OCI-LY3 (cell line): ENCODE data around the gene SUSD1.
"Not testable (repeated sequence)": the region's sequence is repeated elsewhere in the genome, so short reads cannot be mapped to it uniquely, and the experiment has no call there.

ENCODE experiments used
- H2AFZ ChIP-seq: fragments of 200-600, 300-600 bp; shearing (Covaris generic); 2 replicates; pipeline ENCODE4 v1.6.0; 2014; ENCODE audit warnings: antibody characterized with exemption, low read depth, low read length
- H3K27ac ChIP-seq: fragments of 200-600, 300-600 bp; sonication (generic); 2 replicates; pipeline ENCODE4 v1.5.1; 2014; ENCODE audit warnings: mild to moderate bottlenecking, low read length, moderate library complexity, mixed read lengths
- H3K27me3 ChIP-seq: fragments of 200-600, 300-600 bp; sonication (generic); 2 replicates; pipeline ENCODE4 v1.6.1; 2014; ENCODE audit warnings: low read depth, low read length, mixed read lengths
- H3K36me3 ChIP-seq: fragments of 200-600, 300-600 bp; sonication (generic); replicated peaks from 2 replicates; pipeline ENCODE3; 2014; ENCODE audit warnings: low read depth, low read length, mixed read lengths
- H3K4me1 ChIP-seq: fragments of 300-600, 200-600 bp; sonication (generic); 2 replicates; pipeline ENCODE4 v1.6.1; 2014; ENCODE audit warnings: low read length, mixed read lengths
- H3K4me2 ChIP-seq: fragments of 200-600, 300-600 bp; sonication (generic); 2 replicates; pipeline ENCODE4 v1.6.1; 2014; ENCODE audit warnings: low read length, mixed read lengths
- H3K4me3 ChIP-seq: fragments of 300-600, 200-600 bp; sonication (generic); 2 replicates; pipeline ENCODE4 v1.5.1; 2014; ENCODE audit warnings: antibody characterized with exemption, mild to moderate bottlenecking, low read length, moderate library complexity
- H3K79me2 ChIP-seq: fragments of 300-600, 200-600 bp; shearing (Covaris generic); 2 replicates; pipeline ENCODE4 v1.6.1; 2014; ENCODE audit warnings: mild to moderate bottlenecking, low read length, mixed read lengths
- H3K9ac ChIP-seq: fragments of 300-600, 200-600 bp; shearing (Covaris generic); 2 replicates; pipeline ENCODE4 v1.6.0; 2014; ENCODE audit warnings: mild to moderate bottlenecking, low read length, moderate library complexity
- H3K9me3 ChIP-seq: fragments of 200-600, 300-600 bp; shearing (Covaris generic); 2 replicates; pipeline ENCODE4 v1.6.1; 2014; ENCODE audit warnings: low read length, mixed read lengths; ENCODE audit not compliant: insufficient read depth
- H4K20me1 ChIP-seq: fragments of 200-600, 300-600 bp; sonication (generic); 2 replicates; pipeline ENCODE4 v1.6.1; 2016; ENCODE audit warnings: low read length, mixed read lengths; ENCODE audit not compliant: insufficient read depth
- CTCF ChIP-seq: fragments of 200-600, 300-600 bp; sonication (generic); IDR thresholded peaks from 2 replicates; pipeline ENCODE4 v1.5.1; 2014; ENCODE audit warnings: antibody characterized with exemption, low read length, low read depth
- EZH2phosphoT487 ChIP-seq: fragments of 200-600 bp; shearing (Covaris generic); IDR thresholded peaks from 2 replicates; pipeline ENCODE4 v1.6.1; 2018; ENCODE audit warnings: antibody characterized with exemption, mixed run types, low read depth

The SUSD1 gene

GRCh38 chr9:112076814-112077213 lies 98.3 kb downstream of the SUSD1 start:
- H3K4me2 ChIP-seq, result peak overlapping the region; percentile 94
- TF ChIP-seq CTCF (no peak), EZH2phosphoT487 (no peak)
- H2AFZ ChIP-seq, result peak overlapping the region; percentile 37; the same call in 1 of the 2 replicates
- H3K27ac ChIP-seq, result peak overlapping the region; percentile 13; the same call in 1 of the 2 replicates
- H3K9ac ChIP-seq, result peak overlapping the region; percentile 60; the same call in 1 of the 2 replicates
- no peaks in the 10 kb centered on the region for H3K27me3 ChIP-seq
- no peaks in the 10 kb centered on the region for H3K79me2 ChIP-seq
- peak overlapping the region; percentile 68 for H3K4me3 ChIP-seq
- H4K20me1 ChIP-seq, result no peaks in the 10 kb centered on the region
- peaks cover 75% of the 10 kb centered on the region for H3K4me1 ChIP-seq
- no peaks in the 10 kb centered on the region for H3K36me3 ChIP-seq
- no peaks in the 10 kb centered on the region for H3K9me3 ChIP-seq

GRCh38 chr9:112075009-112075378 lies 100.1 kb downstream of the SUSD1 start:
- no peak overlapping the region for H2AFZ ChIP-seq
- no peaks in the 10 kb centered on the region for H3K36me3 ChIP-seq
- H3K9me3 ChIP-seq, result no peaks in the 10 kb centered on the region
- peak overlapping the region; percentile 31; the same call in 1 of the 2 replicates for H3K4me2 ChIP-seq
- H3K9ac ChIP-seq, result peak overlapping the region; percentile 34; the same call in 1 of the 2 replicates
- no peaks in the 10 kb centered on the region for H3K79me2 ChIP-seq
- no peak for TF ChIP-seq EZH2phosphoT487
- TF ChIP-seq CTCF, result no peak
- H3K4me3 ChIP-seq, result no peak overlapping the region
- H3K27me3 ChIP-seq, result no peaks in the 10 kb centered on the region
- H4K20me1 ChIP-seq, result no peaks in the 10 kb centered on the region
- H3K4me1 ChIP-seq, result peaks cover 84% of the 10 kb centered on the region
- peak overlapping the region; percentile 80 for H3K27ac ChIP-seq

- H3K79me2 ChIP-seq, result no peaks in the 10 kb centered on the region
- 0 out of 2 replicates have a peak overlapping the region, but pooled peaks have one; percentile 17 for H2AFZ ChIP-seq
- H3K4me3 ChIP-seq, result peak overlapping the region; percentile 23; the same call in 1 of the 2 replicates
- H4K20me1 ChIP-seq, result no peaks in the 10 kb centered on the region
- peak overlapping the region; percentile 80 for H3K27ac ChIP-seq
- no peaks in the 10 kb centered on the region for H3K9me3 ChIP-seq
- no peaks in the 10 kb centered on the region for H3K36me3 ChIP-seq
- TF ChIP-seq EZH2phosphoT487, result no peak
- peak; percentile 95 for TF ChIP-seq CTCF
- H3K4me2 ChIP-seq, result peak overlapping the region; percentile 46
- H3K4me1 ChIP-seq, result peaks cover 89% of the 10 kb centered on the region
- no peaks in the 10 kb centered on the region for H3K27me3 ChIP-seq
- peak overlapping the region; percentile 66 for H3K9ac ChIP-seq
These were observed 100.7 kb downstream of the SUSD1 start for GRCh38 chr9:112074250-112075008.

GRCh38 chr9:112073639-112074173 lies 101.4 kb downstream of the SUSD1 start:
- H3K36me3 ChIP-seq, H3K79me2 ChIP-seq, H4K20me1 ChIP-seq, H2AFZ ChIP-seq, H3K4me3 ChIP-seq, H3K27me3 ChIP-seq, H3K9me3 ChIP-seq: not testable (repeated sequence)
- peaks cover 89% of the 10 kb centered on the region for H3K4me1 ChIP-seq
- peak overlapping the region; percentile 66; the same call in 1 of the 2 replicates for H3K9ac ChIP-seq
- H3K27ac ChIP-seq, result peak overlapping the region; percentile 80
- H3K4me2 ChIP-seq, result peak overlapping the region; percentile 46
